MM.1S (cell line): ENCODE measurements around the gene FRMD1.

Source experiments
- CTCF ChIP-seq: fragments of 300-600 bp; sonication (generic); IDR thresholded peaks from 2 replicates; pipeline ENCODE4 v1.5.1; 2016; ENCODE audit warnings: antibody characterized with exemption, low read length, mixed read lengths
- EZH2phosphoT487 ChIP-seq: fragments of 300-600 bp; sonication (generic); IDR thresholded peaks from 2 replicates; pipeline ENCODE4 v1.6.1; 2018; ENCODE audit warnings: antibody characterized with exemption, low read length

GRCh38 chr6:168075787-168076202 lies 3.2 kb downstream of the FRMD1 start:
- no peak for TF ChIP-seq CTCF
- no peak for TF ChIP-seq EZH2phosphoT487
